ENCODE measurements around the gene STK33. TPM values are rescaled to one million over a fixed set of nuclear protein-coding genes. Genes with fewer than 3 reads are reported as not detected.

Gene STK33
- total and polyA plus RNA-seq, 2 experiments from 2014 or later: 18.0 to 21.5 TPM

GRCh38 chr11:8621147-8621546 is 27.1 kb upstream of the STK33 start:
- TF ChIP-seq CTCF (IDR thresholded peaks at IDR 0.05; ENCODE audit: low read depth, low read length): no peak
- H3K27me3 ChIP-seq: no peaks in the 10 kb centered on the region
- H3K27ac ChIP-seq: no peak overlapping the region
- peaks cover 14% of the 10 kb centered on the region for H3K36me3 ChIP-seq
- no peaks in the 10 kb centered on the region for H3K9me3 ChIP-seq (ENCODE audit: low read depth)
- H3K4me1 ChIP-seq (ENCODE audit: low read depth): no peaks in the 10 kb centered on the region
- DNase-seq (ENCODE audit: low read depth in 1 of 2, low spot score in 1 of 2): no peak
- H3K4me3 ChIP-seq: no peak overlapping the region

DNA sequence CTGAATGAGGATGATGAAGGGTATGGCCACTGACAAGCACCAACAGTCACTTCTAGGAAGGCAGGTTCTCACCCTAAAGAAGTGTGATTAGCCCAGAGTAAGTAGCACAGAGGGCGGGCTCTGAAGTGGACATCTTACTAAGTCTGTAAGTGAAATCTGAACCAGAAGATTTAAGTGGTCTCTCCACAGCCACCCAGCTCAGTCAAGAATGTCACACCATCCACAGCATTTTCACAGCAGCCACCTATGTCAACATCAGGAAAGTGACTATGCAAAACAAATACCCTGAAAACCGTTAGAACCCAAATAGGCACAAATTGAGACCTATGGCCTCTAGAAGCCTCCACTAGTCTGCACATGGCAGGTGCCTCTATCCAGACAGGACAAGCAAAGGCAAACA is 23.0 kb upstream of the STK33 start:
- no peaks in the 10 kb centered on the region for H3K4me1 ChIP-seq (ENCODE audit: low read depth)
- H3K9me3 ChIP-seq (ENCODE audit: low read depth): no peaks in the 10 kb centered on the region
- H3K36me3 ChIP-seq: peaks cover 5% of the 10 kb centered on the region
- TF ChIP-seq CTCF (IDR thresholded peaks at IDR 0.05; ENCODE audit: low read depth, low read length): no peak
- no peaks in the 10 kb centered on the region for H3K27me3 ChIP-seq
- no peak overlapping the region for H3K4me3 ChIP-seq
- no peak overlapping the region for H3K27ac ChIP-seq
- DNase-seq (ENCODE audit: low read depth in 1 of 2, low spot score in 1 of 2): peak in 1 of 2 donors; percentile 18

DNA sequence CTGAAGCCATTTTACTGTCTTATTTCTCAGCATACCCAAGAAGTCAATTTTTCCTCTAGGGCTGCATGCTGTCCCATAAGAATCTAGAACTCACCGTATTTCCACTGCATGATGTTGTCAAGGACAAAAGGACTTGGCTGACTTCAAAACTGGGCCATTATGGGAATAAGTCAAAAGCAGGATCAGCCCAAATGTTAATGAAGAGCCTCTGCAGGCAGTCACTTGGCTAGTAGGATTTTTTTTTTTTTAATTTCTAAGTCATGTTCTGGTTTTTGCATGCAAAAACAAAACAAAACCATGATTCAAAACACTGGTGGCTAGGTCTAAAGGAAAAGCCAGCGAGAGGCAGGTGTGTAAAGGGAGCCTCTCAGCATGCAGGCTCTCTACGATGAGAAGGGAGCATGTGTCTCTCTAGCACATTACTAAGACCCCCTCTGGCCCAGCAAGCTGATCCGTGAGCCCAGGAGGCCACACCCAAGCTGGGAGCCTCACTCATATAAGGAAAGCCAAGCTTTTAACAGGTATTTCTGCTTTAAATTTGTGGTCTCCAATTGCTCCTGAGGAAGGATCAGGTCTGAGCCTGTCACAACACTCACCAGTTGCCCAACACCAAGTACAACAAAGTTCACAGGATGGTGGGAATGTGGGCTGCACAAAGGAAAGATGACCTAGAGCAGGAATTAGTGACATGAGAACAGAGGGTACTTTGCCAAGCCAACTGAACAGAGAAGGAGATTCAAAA is 21.4 kb upstream of the STK33 start:
- H3K9me3 ChIP-seq (ENCODE audit: low read depth): no peaks in the 10 kb centered on the region
- TF ChIP-seq CTCF (IDR thresholded peaks at IDR 0.05; ENCODE audit: low read depth, low read length): no peak
- no peaks in the 10 kb centered on the region for H3K27me3 ChIP-seq
- H3K4me3 ChIP-seq: no peak overlapping the region
- H3K27ac ChIP-seq: no peak overlapping the region
- peaks cover 5% of the 10 kb centered on the region for H3K36me3 ChIP-seq
- no peaks in the 10 kb centered on the region for H3K4me1 ChIP-seq (ENCODE audit: low read depth)
- no peak for DNase-seq (ENCODE audit: low read depth in 1 of 2, low spot score in 1 of 2)

DNA sequence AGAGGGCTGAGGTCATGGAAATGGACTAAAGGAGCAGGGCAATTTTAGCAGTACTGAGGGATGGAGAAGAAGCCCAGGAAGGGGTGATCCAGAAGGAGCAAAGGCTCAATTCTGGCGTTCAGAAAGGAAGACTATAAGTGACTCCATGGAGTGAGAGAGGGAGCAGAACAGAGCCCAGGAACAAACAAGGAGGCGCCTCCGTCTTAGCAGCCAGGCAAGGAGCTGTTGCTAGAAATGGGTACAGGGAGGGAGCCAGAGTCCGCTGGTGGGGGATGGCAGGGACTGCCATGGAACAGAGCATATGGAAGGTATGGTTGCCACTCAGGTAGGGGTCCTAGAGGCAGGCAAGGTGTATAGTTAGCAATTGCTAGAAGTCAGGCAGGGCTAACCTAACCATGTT is 20.5 kb upstream of the STK33 start:
- Histone ChIP-seq H3K27ac (no peak overlapping the region), H3K4me3 (no peak overlapping the region), H3K27me3 (no peaks in the 10 kb centered on the region), H3K36me3 (peaks cover 5% of the 10 kb centered on the region), H3K9me3 (ENCODE audit: low read depth) (no peaks in the 10 kb centered on the region), H3K4me1 (ENCODE audit: low read depth) (no peaks in the 10 kb centered on the region)
- DNase-seq (ENCODE audit: low read depth in 1 of 2, low spot score in 1 of 2): no peak
- no peak for TF ChIP-seq CTCF (IDR thresholded peaks at IDR 0.05; ENCODE audit: low read depth, low read length)

- Histone ChIP-seq H3K9me3 (ENCODE audit: low read depth) (no peaks in the 10 kb centered on the region), H3K27ac (no peak overlapping the region), H3K36me3 (peaks cover 2% of the 10 kb centered on the region), H3K4me1 (ENCODE audit: low read depth) (no peaks in the 10 kb centered on the region), H3K27me3 (no peaks in the 10 kb centered on the region), H3K4me3 (no peak overlapping the region)
- no peak for TF ChIP-seq CTCF (IDR thresholded peaks at IDR 0.05; ENCODE audit: low read depth, low read length)
- DNase-seq (ENCODE audit: low read depth in 1 of 2, low spot score in 1 of 2): peak in 1 of 2 donors; percentile 12
Measured at GRCh38 chr11:8613036-8613435, 19.0 kb upstream of the STK33 start.
